Thyroid gland (tissue), 4 donors: ENCODE results near the gene BCKDHB. TPM values are rescaled to one million over a fixed set of nuclear protein-coding genes. Genes with fewer than 3 reads are reported as not detected.

Source experiments
- DNase-seq, 2 donors: peaks; one replicate each; pipeline ENCODE4 v3.0.0-alpha.2; 2019
- H3K27ac ChIP-seq, 3 donors: fragments of 200-600 bp; sonication (generic); 1 replicate in 2 of 3; 2 replicates in 1 of 3; pipeline ENCODE4 v1.5.1; 2016 to 2019; ENCODE audit warnings: mild to moderate bottlenecking in 1 of 3, moderate library complexity in 1 of 3
- H3K27me3 ChIP-seq: fragments of 200-600 bp; sonication (generic); one replicate; pipeline ENCODE4 v1.5.1; 2019
- H3K36me3 ChIP-seq, 2 donors: fragments of 200-600 bp; sonication (generic); one replicate each; pipeline ENCODE4 v1.5.1; 2016 to 2019
- H3K4me1 ChIP-seq, 2 donors: fragments of 200-600 bp; sonication (generic); one replicate each; pipeline ENCODE4 v1.5.1; 2017 to 2019
- H3K4me3 ChIP-seq, 3 donors: fragments of 200-600 bp; sonication (generic); replicated peaks in 1 of 3; 1 replicate in 2 of 3; 2 replicates in 1 of 3; pipeline ENCODE4 v1.5.1; 2016; ENCODE audit warnings: mild to moderate bottlenecking in 1 of 3
- H3K9me3 ChIP-seq: fragments of 200-600 bp; sonication (generic); one replicate; pipeline ENCODE4 v1.5.1; 2017
- POLR2A ChIP-seq, 2 donors: fragments of 450-650 bp; IDR thresholded peaks; one replicate each; pipeline ENCODE4 v1.6.1; 2017; ENCODE audit warnings: antibody characterized with exemption in 2 of 2, mild to moderate bottlenecking in 2 of 2, moderate library complexity in 1 of 2
- WGBS, 2 donors: methylation state at CpG; one replicate each; pipeline ENCODE4 v1.1.5; 2017; 5-methylcytosine and 5-hydroxymethylcytosine counted together
- intact Hi-C: fragments of 100-400 bp; cut with DNase I; formaldehyde crosslinking; loops from one replicate; pipeline ENCODE4 v1.15.1; 2023
- total RNA-seq, 4 donors: library from RNA; depleted of rRNA; stranded (reverse); fragments of >200 nt; gene quantifications; one replicate each; pipeline ENCODE4 v1.2.3, GENCODE V29; 2016
- TF ChIP-seq, protein P1 (sequence below), 6 experiments: fragments of 200-600 bp in 3 of 6; fragments of 450-650 bp in 3 of 6; sonication (generic) in 3 of 6; IDR thresholded peaks; one replicate each; pipeline ENCODE4 v1.5.1; 2016 to 2019; ENCODE audit warnings: antibody characterized with exemption in 6 of 6, mild to moderate bottlenecking in 2 of 6, inconsistent platforms in 1 of 6, moderate library complexity in 1 of 6

The BCKDHB gene
- total RNA-seq, 4 donors from 2014 or later, result 16.7 to 36.9 (median 24.4) TPM

DNA sequence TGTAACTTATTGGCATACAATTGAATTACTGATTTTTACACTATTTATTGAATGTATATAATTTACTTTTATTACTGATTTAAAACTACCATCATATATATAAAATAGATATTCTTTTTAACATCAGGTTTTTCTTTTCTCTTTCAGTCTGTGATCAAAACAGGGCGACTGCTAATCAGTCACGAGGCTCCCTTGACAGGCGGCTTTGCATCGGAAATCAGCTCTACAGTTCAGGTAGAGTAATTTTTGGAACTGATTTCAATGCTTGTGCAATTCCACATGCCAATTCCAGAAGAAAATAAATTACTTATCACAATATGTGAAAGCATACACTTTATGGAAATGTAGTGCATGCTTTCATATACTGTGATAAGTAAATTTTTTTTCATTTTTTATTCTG lies 166.5 kb downstream of the BCKDHB start:
- Histone ChIP-seq H3K27ac (no peak overlapping the region), H3K4me1 (no peaks in the 10 kb centered on the region), H3K36me3 (no peaks in the 10 kb centered on the region), H3K9me3 (no peaks in the 10 kb centered on the region), H3K27me3 (no peaks in the 10 kb centered on the region), H3K4me3 (no peak overlapping the region)
- intact Hi-C loops, result no loop called here
- DNase-seq, result no peak
- TF ChIP-seq, protein P1, sequence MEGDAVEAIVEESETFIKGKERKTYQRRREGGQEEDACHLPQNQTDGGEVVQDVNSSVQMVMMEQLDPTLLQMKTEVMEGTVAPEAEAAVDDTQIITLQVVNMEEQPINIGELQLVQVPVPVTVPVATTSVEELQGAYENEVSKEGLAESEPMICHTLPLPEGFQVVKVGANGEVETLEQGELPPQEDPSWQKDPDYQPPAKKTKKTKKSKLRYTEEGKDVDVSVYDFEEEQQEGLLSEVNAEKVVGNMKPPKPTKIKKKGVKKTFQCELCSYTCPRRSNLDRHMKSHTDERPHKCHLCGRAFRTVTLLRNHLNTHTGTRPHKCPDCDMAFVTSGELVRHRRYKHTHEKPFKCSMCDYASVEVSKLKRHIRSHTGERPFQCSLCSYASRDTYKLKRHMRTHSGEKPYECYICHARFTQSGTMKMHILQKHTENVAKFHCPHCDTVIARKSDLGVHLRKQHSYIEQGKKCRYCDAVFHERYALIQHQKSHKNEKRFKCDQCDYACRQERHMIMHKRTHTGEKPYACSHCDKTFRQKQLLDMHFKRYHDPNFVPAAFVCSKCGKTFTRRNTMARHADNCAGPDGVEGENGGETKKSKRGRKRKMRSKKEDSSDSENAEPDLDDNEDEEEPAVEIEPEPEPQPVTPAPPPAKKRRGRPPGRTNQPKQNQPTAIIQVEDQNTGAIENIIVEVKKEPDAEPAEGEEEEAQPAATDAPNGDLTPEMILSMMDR (IDR thresholded peaks at IDR 0.05), result no peak
- no peak for TF ChIP-seq POLR2A (IDR thresholded peaks at IDR 0.05)
- WGBS, 2 donors, result 94 to 97% methylated on average over 4 of the region's 4 CpGs

DNA sequence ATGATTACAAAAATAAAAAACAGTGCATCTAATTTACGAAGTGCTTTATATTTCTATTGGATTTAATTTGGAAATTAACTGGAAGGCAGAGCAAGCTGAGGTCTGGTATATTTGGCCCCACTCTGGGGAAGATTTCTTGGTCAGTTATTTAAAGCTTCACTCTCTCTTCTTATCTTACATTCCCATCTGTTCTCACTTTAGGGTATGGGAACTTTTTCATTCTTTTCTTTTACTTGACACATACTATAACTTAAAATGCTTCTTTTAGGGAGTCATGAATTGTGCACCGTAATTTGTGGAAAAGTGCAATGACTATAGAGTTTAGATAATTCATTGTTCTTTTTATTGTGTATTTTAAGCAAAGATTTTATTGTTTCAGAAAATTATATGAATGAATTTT lies 170.4 kb downstream of the BCKDHB start:
- TF ChIP-seq, protein P1 (IDR thresholded peaks at IDR 0.05), result no peak
- no peak for TF ChIP-seq POLR2A (IDR thresholded peaks at IDR 0.05)
- no peak overlapping the region for H3K27ac ChIP-seq
- no peaks in the 10 kb centered on the region for H3K9me3 ChIP-seq
- DNase-seq, result no peak
- 93% methylated on average over 2 of the region's 2 CpGs for WGBS, 2 donors
- no peaks in the 10 kb centered on the region for H3K36me3 ChIP-seq
- H3K4me1 ChIP-seq, result no peaks in the 10 kb centered on the region
- H3K27me3 ChIP-seq, result no peaks in the 10 kb centered on the region
- H3K4me3 ChIP-seq, result no peak overlapping the region
- intact Hi-C loops, result no loop called here

DNA sequence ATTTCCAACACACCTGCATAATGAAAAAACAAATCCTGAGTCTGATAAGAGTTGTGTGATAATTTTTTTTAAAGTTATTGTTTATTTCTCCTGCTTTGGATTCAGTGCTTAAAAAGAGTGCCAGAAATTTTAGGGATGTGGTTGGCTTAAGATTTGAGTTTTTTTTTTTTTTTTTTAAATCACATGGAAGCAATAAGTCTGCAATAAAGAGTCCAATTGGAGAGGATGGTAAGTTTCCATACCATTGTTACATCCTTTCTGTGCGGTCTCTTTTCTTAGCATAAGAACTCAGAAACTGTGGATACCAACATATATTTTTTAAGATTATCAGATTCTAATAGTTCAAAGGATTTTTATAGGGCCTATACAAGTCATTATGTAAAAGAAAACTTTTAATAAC lies 171.0 kb downstream of the BCKDHB start:
- no peaks in the 10 kb centered on the region for H3K27me3 ChIP-seq
- H3K4me1 ChIP-seq, result no peaks in the 10 kb centered on the region
- H3K36me3 ChIP-seq, result no peaks in the 10 kb centered on the region
- TF ChIP-seq, protein P1 (IDR thresholded peaks at IDR 0.05), result no peak
- no peak for TF ChIP-seq POLR2A (IDR thresholded peaks at IDR 0.05)
- H3K27ac ChIP-seq, result no peak overlapping the region
- 89 to 98% methylated on average over 1 of the region's 1 CpG for WGBS, 2 donors
- DNase-seq, result no peak
- intact Hi-C loops, result no loop called here
- H3K4me3 ChIP-seq, result no peak overlapping the region
- H3K9me3 ChIP-seq, result no peaks in the 10 kb centered on the region

DNA sequence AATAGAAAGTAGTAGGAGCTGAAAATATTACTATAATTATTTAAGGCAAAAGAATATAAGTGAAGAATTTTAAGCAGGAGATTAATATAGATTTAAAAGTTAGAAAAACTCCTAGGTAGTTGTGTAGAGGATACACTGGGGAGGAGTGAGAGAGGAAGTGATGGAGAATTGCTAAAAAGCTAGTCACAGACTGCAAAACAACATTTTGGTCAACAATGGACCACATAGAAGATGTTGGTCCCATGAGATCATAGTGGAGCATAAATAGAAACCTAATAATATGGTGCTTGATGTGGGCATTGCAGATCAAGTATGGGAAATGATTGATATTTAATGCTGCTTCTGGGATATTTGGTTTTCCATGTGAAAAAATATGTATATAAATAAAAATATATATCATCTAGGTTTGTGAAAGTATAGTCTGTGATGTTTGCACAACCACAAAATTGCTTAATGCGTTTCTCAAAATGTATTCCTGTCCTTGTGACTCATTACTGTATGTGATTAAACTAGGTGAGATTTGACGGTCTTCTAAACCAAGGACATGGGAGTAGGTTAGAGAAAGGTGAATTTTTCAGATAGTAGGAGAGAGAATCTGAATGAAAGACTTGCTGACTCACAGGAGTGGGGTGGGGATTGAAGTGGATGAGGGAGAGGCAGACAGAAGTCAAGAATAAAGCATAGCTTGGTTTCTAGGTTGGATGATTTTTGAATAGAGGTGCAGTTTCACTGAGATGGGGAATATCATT lies 174.0 kb downstream of the BCKDHB start:
- Histone ChIP-seq H3K36me3 (no peaks in the 10 kb centered on the region), H3K4me3 (no peak overlapping the region)
- no peak for DNase-seq

More for the DNA sequence above, 174.0 kb downstream of the BCKDHB start:
- no peaks in the 10 kb centered on the region for H3K9me3 ChIP-seq
- no peaks in the 10 kb centered on the region for H3K27me3 ChIP-seq
- H3K27ac ChIP-seq, result no peak overlapping the region
- H3K4me1 ChIP-seq, result no peaks in the 10 kb centered on the region
- intact Hi-C loops, result no loop called here
- TF ChIP-seq, protein P1 (IDR thresholded peaks at IDR 0.05), result no peak
- TF ChIP-seq POLR2A (IDR thresholded peaks at IDR 0.05), result no peak
- WGBS, 2 donors, result 88 to 91% methylated on average over 2 of the region's 2 CpGs
